GM12872 (cell line): ENCODE results near the gene COL8A1.
A peak's percentile ranks its signal among the peaks of the same experiment; 100 is the strongest.

ENCODE experiments used
- TF ChIP-seq, protein P1 (sequence below): IDR thresholded peaks from 3 replicates; pipeline ENCODE4 v1.5.1; 2011; ENCODE audit warnings: low read depth, mild to moderate bottlenecking, low read length, moderate library complexity; ENCODE audit not compliant: insufficient read depth

Gene COL8A1

DNA sequence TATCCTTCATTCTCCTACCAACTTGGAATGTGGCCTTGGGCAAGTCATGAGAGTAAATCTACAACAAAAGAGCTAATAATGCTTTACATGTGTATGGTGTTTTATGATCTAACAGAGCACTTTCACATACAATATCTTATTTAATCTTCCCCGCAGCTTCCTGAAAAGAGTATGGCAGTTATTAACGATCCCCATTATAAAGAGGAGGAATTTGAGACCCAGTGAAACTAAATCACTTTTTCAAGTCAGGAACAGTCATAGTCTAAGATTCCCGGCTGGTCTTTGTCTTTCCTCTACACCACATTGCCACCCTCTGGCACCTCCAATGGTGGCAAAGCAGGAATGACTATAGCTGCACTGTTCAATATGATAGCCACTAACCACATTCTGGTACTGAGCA is 109.5 kb downstream of the COL8A1 start:
- TF ChIP-seq, protein P1, sequence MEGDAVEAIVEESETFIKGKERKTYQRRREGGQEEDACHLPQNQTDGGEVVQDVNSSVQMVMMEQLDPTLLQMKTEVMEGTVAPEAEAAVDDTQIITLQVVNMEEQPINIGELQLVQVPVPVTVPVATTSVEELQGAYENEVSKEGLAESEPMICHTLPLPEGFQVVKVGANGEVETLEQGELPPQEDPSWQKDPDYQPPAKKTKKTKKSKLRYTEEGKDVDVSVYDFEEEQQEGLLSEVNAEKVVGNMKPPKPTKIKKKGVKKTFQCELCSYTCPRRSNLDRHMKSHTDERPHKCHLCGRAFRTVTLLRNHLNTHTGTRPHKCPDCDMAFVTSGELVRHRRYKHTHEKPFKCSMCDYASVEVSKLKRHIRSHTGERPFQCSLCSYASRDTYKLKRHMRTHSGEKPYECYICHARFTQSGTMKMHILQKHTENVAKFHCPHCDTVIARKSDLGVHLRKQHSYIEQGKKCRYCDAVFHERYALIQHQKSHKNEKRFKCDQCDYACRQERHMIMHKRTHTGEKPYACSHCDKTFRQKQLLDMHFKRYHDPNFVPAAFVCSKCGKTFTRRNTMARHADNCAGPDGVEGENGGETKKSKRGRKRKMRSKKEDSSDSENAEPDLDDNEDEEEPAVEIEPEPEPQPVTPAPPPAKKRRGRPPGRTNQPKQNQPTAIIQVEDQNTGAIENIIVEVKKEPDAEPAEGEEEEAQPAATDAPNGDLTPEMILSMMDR = no peak

DNA sequence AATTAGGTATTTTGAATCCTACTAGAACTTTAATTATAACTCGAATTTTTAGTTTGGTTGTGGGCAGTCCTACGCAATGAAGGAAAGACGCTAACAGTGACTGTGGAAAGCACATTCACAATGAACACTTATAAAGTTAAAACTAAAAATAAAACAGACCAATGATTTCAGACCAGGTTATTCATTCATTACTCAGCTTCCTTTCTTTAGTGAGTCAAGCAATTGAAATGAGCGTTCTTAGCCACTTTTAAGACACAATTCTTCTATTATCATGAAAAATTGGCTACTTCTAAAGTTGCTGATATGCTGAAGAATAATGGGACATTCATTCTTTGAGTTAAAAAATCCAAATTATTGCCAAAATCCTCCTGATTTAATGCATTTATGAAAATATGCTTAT is 113.3 kb downstream of the COL8A1 start:
- TF ChIP-seq, protein P1 = no peak

DNA sequence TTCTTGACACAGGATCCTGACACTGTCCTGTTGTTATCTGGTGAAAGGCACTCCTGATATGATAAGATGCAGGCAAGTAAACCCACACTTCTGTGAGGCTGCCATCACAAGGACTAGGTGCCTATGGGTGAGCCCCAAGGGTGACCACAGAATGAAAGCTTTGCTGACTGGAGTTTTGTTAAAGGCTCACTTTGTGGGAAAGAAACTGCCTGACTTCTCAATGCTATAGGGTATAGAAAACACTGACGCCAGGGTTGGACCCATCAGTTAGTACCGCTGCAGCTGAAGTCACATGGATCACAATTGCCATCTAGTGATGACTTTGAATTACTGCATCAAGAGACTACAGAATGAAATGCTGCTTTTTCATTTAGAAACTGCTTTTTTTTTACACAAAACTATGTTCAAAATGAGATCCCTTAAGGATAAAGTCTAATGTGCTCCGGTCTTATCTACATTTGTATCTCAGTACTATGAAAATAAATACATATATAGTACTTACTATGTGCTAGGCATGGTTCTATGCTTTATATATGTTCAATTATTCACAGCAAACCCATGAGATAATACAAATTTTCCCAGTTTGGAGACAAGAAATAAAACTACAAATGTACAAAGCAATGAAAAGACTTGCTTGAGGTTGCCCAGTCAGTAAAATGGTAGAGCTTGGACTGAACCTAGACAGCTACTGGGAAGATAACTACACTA is 115.0 kb downstream of the COL8A1 start:
- TF ChIP-seq, protein P1 = peak; percentile 73

DNA sequence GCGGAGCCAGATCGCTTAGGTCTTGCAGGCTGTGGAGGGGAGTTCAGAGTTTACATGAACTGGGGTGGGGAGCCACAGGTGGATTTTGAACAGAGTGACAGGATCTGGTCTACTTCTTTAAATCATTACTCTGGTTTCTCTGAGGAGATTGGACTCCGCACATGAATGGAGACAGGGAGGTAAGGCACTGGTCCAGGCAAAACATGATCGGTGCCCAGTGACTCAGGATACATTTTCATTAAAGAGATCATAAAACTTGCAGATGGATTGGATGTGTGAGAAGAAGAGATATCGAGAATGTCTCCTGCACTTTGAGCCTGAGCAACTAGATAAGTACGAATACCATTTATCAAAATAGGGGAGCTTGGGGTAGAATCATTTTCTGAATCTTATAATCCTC is 117.4 kb downstream of the COL8A1 start:
- TF ChIP-seq, protein P1 = no peak

DNA sequence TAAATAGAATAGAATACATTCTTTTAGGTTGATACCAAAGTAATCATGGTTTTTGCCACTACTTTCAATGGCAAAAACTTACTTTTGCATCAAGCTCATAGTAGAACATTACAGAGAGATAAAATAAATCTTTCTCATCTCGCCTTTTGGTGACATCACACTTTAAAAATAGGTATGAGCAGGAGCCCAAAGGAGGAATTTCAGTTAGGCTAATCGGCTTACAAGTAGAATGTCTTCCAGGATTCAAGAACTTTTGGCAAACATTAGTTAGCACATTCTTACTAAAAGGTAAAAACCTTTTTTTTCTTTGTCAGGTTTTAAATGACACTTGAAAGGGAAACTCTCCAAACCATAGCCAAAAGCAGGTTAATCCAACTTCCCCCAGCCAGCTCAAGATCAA is 119.6 kb downstream of the COL8A1 start:
- TF ChIP-seq, protein P1 = no peak

DNA sequence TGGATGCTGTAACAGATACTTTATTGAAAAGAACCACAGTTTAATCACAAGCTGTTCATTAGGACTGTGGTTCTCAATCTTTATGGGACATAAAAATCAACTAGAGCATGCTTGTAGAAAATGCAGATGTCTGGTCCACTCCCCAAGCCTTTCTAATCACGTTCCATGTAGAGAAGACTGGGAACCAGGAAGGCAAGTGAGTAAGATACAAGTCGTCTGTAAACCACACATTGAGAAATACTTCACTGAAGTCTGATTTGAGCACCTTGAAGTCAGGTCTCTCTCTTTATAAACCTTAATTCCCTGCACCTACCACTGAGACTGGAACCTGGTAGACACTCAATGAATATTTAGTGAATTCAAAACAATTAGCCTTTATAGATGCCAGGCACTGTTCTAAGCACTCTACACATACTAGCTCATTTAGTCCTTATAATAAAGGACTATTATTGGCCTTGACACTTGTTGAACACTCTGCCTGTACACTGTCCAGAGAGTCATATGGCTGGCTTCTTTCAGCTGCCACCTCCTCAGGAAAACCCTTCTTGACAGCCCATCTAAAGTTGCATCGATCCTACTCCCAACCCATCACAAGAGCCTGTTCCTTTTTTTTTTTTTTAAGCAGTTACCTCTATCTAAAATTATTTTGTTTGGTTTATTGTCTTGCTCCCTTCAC is 120.2 kb downstream of the COL8A1 start:
- TF ChIP-seq, protein P1 = no peak

DNA sequence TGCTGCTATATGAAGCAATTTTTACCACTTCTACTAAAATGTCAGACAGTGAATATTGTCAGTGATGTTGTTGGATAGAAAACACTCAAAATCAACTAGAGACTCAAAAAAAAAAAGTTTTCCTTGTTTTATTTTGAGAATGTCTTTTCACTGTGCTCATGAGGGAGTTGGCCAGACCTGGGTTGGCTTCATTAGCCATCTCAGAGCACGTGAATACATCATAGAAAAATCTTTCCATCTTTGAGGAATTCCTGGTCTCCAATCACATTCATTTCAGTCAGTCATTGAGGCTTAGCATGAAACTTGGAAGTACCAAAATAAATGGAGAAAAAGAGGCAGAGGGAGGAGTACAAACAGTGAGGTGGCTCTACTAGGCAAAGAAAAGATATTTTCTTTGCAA is 121.6 kb downstream of the COL8A1 start:
- TF ChIP-seq, protein P1 = no peak
